ENCODE data around the gene PURB. TPM values are rescaled to one million over a fixed set of nuclear protein-coding genes. Genes with fewer than 3 reads are reported as not detected.

The PURB gene
- polyA plus RNA-seq, 1 donor (not counting 4 experiments of a cell fraction or from before 2014, with no cell fraction given): 7.7 TPM

GRCh38 chr7:44909596-44910389 lies 24.5 kb upstream of the PURB start:
- Histone ChIP-seq H3K9me1 (ENCODE audit: control insufficient read depth, extremely low read depth, insufficient read depth, low read length) (no peaks in the 10 kb centered on the region), H3K27ac (ENCODE audit: control insufficient read depth, insufficient read depth, low read length) (no peak overlapping the region), H2AFZ (ENCODE audit: control insufficient read depth, low read length) (no peak overlapping the region), H3K4me3 (ENCODE audit: control insufficient read depth in 2 of 3, extremely low read depth in 1 of 3, insufficient read depth in 2 of 3, low read depth in 1 of 3, low read length in 3 of 3) (no peak overlapping the region), H3K9me3 (ENCODE audit: control insufficient read depth, low read depth, low read length) (no peaks in the 10 kb centered on the region), H3K79me2 (ENCODE audit: control insufficient read depth, insufficient read depth, low read length) (no peaks in the 10 kb centered on the region), H3K27me3 (ENCODE audit: control insufficient read depth, extremely low read depth, insufficient read depth, low read length) (no peaks in the 10 kb centered on the region), H3K9ac (ENCODE audit: control insufficient read depth, extremely low read depth, insufficient read depth, low read length) (no peak overlapping the region), H4K20me1 (ENCODE audit: control insufficient read depth, extremely low read depth, insufficient read depth, low read length) (no peaks in the 10 kb centered on the region), H3K4me1 (ENCODE audit: control insufficient read depth, extremely low read depth, insufficient read depth, low read length) (peaks cover 11% of the 10 kb centered on the region), H3K4me2 (ENCODE audit: control insufficient read depth, extremely low read depth, insufficient read depth, low read depth, low read length) (no peak overlapping the region), H3K36me3 (ENCODE audit: control insufficient read depth in 2 of 2, extremely low read depth in 1 of 2, insufficient read depth in 2 of 2, low read length in 2 of 2) (no peaks in the 10 kb centered on the region)
- DNase-seq (ENCODE audit: low read depth, low spot score): no peak
- TF ChIP-seq CTCF (optimal IDR thresholded peaks at IDR 0.05 in 1 of 3, IDR thresholded peaks at IDR 0.05 in 1 of 3, conservative IDR thresholded peaks at IDR 0.05 in 1 of 3; ENCODE audit: extremely low read depth in 1 of 3, insufficient read depth in 2 of 3, low read length in 3 of 3): no peak
- no peak for TF ChIP-seq EZH2 (IDR thresholded peaks at IDR 0.05; ENCODE audit: low read length)
- dilution Hi-C loops (cut with MboI; ENCODE audit: extremely low pct_ligation_motif_present, low sequenced_read_pairs): no loop called here
- FAIRE-seq: no peak

- H3K4me3 ChIP-seq (ENCODE audit: control insufficient read depth in 2 of 3, extremely low read depth in 1 of 3, insufficient read depth in 2 of 3, low read depth in 1 of 3, low read length in 3 of 3): no peak overlapping the region
- H3K79me2 ChIP-seq (ENCODE audit: control insufficient read depth, insufficient read depth, low read length): no peaks in the 10 kb centered on the region
- dilution Hi-C loops (cut with MboI; ENCODE audit: extremely low pct_ligation_motif_present, low sequenced_read_pairs): no loop called here
- no peak overlapping the region for H2AFZ ChIP-seq (ENCODE audit: control insufficient read depth, low read length)
- no peaks in the 10 kb centered on the region for H3K4me1 ChIP-seq (ENCODE audit: control insufficient read depth, extremely low read depth, insufficient read depth, low read length)
- H4K20me1 ChIP-seq (ENCODE audit: control insufficient read depth, extremely low read depth, insufficient read depth, low read length): no peaks in the 10 kb centered on the region
- H3K9ac ChIP-seq (ENCODE audit: control insufficient read depth, extremely low read depth, insufficient read depth, low read length): no peak overlapping the region
- H3K9me1 ChIP-seq (ENCODE audit: control insufficient read depth, extremely low read depth, insufficient read depth, low read length): no peaks in the 10 kb centered on the region
- H3K27ac ChIP-seq (ENCODE audit: control insufficient read depth, insufficient read depth, low read length): no peak overlapping the region
- FAIRE-seq: no peak
- no peaks in the 10 kb centered on the region for H3K9me3 ChIP-seq (ENCODE audit: control insufficient read depth, low read depth, low read length)
- no peak for TF ChIP-seq CTCF (optimal IDR thresholded peaks at IDR 0.05 in 1 of 3, IDR thresholded peaks at IDR 0.05 in 1 of 3, conservative IDR thresholded peaks at IDR 0.05 in 1 of 3; ENCODE audit: extremely low read depth in 1 of 3, insufficient read depth in 2 of 3, low read length in 3 of 3)
- no peak for TF ChIP-seq EZH2 (IDR thresholded peaks at IDR 0.05; ENCODE audit: low read length)
- DNase-seq (ENCODE audit: low read depth, low spot score): no peak
- H3K36me3 ChIP-seq (ENCODE audit: control insufficient read depth in 2 of 2, extremely low read depth in 1 of 2, insufficient read depth in 2 of 2, low read length in 2 of 2): no peaks in the 10 kb centered on the region
- no peaks in the 10 kb centered on the region for H3K27me3 ChIP-seq (ENCODE audit: control insufficient read depth, extremely low read depth, insufficient read depth, low read length)
- no peak overlapping the region for H3K4me2 ChIP-seq (ENCODE audit: control insufficient read depth, extremely low read depth, insufficient read depth, low read depth, low read length)
These were observed 21.6 kb upstream of the PURB start for GRCh38 chr7:44906965-44907364.
